ENCODE results near the gene GPR141. TPM values are rescaled to one million over a fixed set of nuclear protein-coding genes. Genes with fewer than 3 reads are reported as not detected.

The GPR141 gene
- total and polyA plus RNA-seq, 9 of the 15 experiments (the other 6 are each of a cell fraction or from before 2014, with no cell fraction given) = not detected

- TF ChIP-seq NKRF (IDR thresholded peaks at IDR 0.05; ENCODE audit: borderline replicate concordance) (no peak), SRSF3 (IDR thresholded peaks at IDR 0.05; ENCODE audit: insufficient read depth, low read length) (no peak), THAP7 (CRISPR knock-in tag; IDR thresholded peaks at IDR 0.05) (no peak), PHF21A (IDR thresholded peaks at IDR 0.05; ENCODE audit: borderline replicate concordance, low read depth) (no peak), MED1 (CRISPR knock-in tag; IDR thresholded peaks at IDR 0.05; ENCODE audit: borderline replicate concordance) (no peak)
Observed at GRCh38 chr7:37728747-37729146, 45.2 kb downstream of the GPR141 start (continued).

- Histone ChIP-seq H3K9ac (ENCODE audit: insufficient read depth in 1 of 2, low read depth in 2 of 2, low read length in 2 of 2) (no peak overlapping the region), H3K27me3 (ENCODE audit: control insufficient read depth in 2 of 2, insufficient read depth in 2 of 2, low read length in 2 of 2) (no peaks in the 10 kb centered on the region), H4K20me1 (replicated peaks; ENCODE audit: control insufficient read depth, insufficient read depth, low read length) (no peaks in the 10 kb centered on the region), H3K4me1 (replicated peaks in 1 of 2; ENCODE audit: control insufficient read depth in 2 of 2, insufficient read depth in 2 of 2, low read length in 2 of 2) (no peaks in the 10 kb centered on the region; a peak in 1 of 5 replicates), H3K79me2 (ENCODE audit: control insufficient read depth, insufficient read depth, low read length) (no peaks in the 10 kb centered on the region), H2AFZ (ENCODE audit: low read depth, low read length) (no peak overlapping the region), H3K9me1 (ENCODE audit: control insufficient read depth, insufficient read depth, low read length) (no peaks in the 10 kb centered on the region), H3K9me3 (replicated peaks; ENCODE audit: control insufficient read depth, insufficient read depth, low read depth, low read length) (no peaks in the 10 kb centered on the region), H3K4me2 (ENCODE audit: insufficient read depth, low read length) (no peak overlapping the region), H3K4me3 (no peak overlapping the region), H3K36me3 (ENCODE audit: control insufficient read depth, insufficient read depth, low read length) (no peaks in the 10 kb centered on the region), H3K27ac (ENCODE audit: extremely low read depth, low read depth, low read length) (no peak overlapping the region)
- DNase-seq (ENCODE audit: extremely low read depth in 1 of 4, low spot score in 3 of 4) (no peak), FAIRE-seq (no peak), ATAC-seq (no peak)
- BruUV-seq (replicated peaks) = no TSS peak
- intact Hi-C loops (cut with micrococcal nuclease) (loop anchor here (10.0 kb wide), 1 partner anchor 504 kb away; no protein-coding TSS in a partner anchor), in situ Hi-C loops (cut with MboI) (no loop called here)
- ChIA-PET POLR2A (no interaction called here), CTCF (ENCODE audit: low intra/inter-chr PET ratio) (no interaction called here)
- TF ChIP-seq KAT2B (IDR thresholded peaks at IDR 0.05; ENCODE audit: low read depth, low read length) (no peak), RBBP5 (IDR thresholded peaks at IDR 0.05; ENCODE audit: borderline replicate concordance, insufficient read depth, low read length, poor library complexity, severe bottlenecking) (no peak), ZNF785 (CRISPR knock-in tag; IDR thresholded peaks at IDR 0.05) (no peak), GTF2A2 (tag; IDR thresholded peaks at IDR 0.05) (no peak), FOXO4 (CRISPR knock-in tag; IDR thresholded peaks at IDR 0.05) (no peak), PHB2 (IDR thresholded peaks at IDR 0.05; ENCODE audit: low read depth) (no peak), RAD51 (IDR thresholded peaks at IDR 0.05; ENCODE audit: borderline replicate concordance, low read depth) (no peak), CREB3L1 (IDR thresholded peaks at IDR 0.05; ENCODE audit: borderline replicate concordance, low read depth) (no peak)
Observed at GRCh38 chr7:37729181-37729580, 45.6 kb downstream of the GPR141 start.

Measured in K562 (cell line).